GM12878 (cell line): ENCODE results near the gene CMTM1. TPM values are rescaled to one million over a fixed set of nuclear protein-coding genes. Genes with fewer than 3 reads are reported as not detected.

ENCODE experiments used
- CHD1 ChIP-seq: IDR thresholded peaks from 2 replicates; pipeline ENCODE4 v1.6.1; 2012; ENCODE audit warnings: low read depth, low read length, improper control_type of control experiment
- CREM ChIP-seq: IDR thresholded peaks from 2 replicates; pipeline ENCODE4 v1.6.1; 2014; ENCODE audit warnings: antibody characterized with exemption, low read depth
- CTCF ChIP-seq, 3 experiments: IDR thresholded peaks in 2 of 3; conservative IDR thresholded peaks in 1 of 3; 2 replicates each; pipeline ENCODE4 v1.5.1; 2011; ENCODE audit warnings: low read depth in 3 of 3, low read length in 3 of 3, mild to moderate bottlenecking in 3 of 3, control low read depth in 2 of 3, moderate library complexity in 2 of 3, inconsistent platforms in 1 of 3, mixed read lengths in 1 of 3; ENCODE audit not compliant: control insufficient read depth in 2 of 3, insufficient read depth in 1 of 3; ENCODE audit errors: extremely low read depth in 1 of 3
- EED ChIP-seq: sonication (generic); IDR thresholded peaks from 2 replicates; pipeline ENCODE4 v1.6.1; 2016; ENCODE audit warnings: antibody characterized with exemption, low read depth
- IKZF1 ChIP-seq: fragments of 450-650 bp; conservative IDR thresholded peaks from 2 replicates; pipeline ENCODE4 v1.6.1; 2017; ENCODE audit warnings: antibody characterized with exemption, mild to moderate bottlenecking
- MTA2 ChIP-seq: fragments of 450-650 bp; IDR thresholded peaks from 2 replicates; pipeline ENCODE4 v1.6.1; 2016; ENCODE audit warnings: low read depth, mild to moderate bottlenecking, moderate library complexity
- NFXL1 ChIP-seq: fragments of 450-650 bp; IDR thresholded peaks from 2 replicates; pipeline ENCODE4 v1.6.1; 2017; ENCODE audit warnings: antibody characterized with exemption, mild to moderate bottlenecking, borderline replicate concordance
- NR2C2 ChIP-seq: IDR thresholded peaks from 2 replicates; pipeline ENCODE4 v1.6.1; 2011; ENCODE audit warnings: borderline replicate concordance, low read depth; ENCODE audit not compliant: control insufficient read depth, insufficient read length
- RCOR1 ChIP-seq: conservative IDR thresholded peaks from 2 replicates; pipeline ENCODE4 v1.6.1; 2012; ENCODE audit warnings: low read depth, low read length, improper control_type of control experiment
- SIN3A ChIP-seq: IDR thresholded peaks from 2 replicates; pipeline ENCODE4 v1.6.1; 2012; ENCODE audit warnings: low read depth, low read length, improper control_type of control experiment
- SMARCA5 ChIP-seq: fragments of 450-650 bp; IDR thresholded peaks from 2 replicates; pipeline ENCODE4 v1.6.1; 2017; ENCODE audit warnings: mild to moderate bottlenecking
- SMC3 ChIP-seq: IDR thresholded peaks from 2 replicates; pipeline ENCODE4 v1.6.1; 2011; ENCODE audit warnings: low read length, improper control_type of control experiment, borderline replicate concordance
- SUPT20H ChIP-seq: IDR thresholded peaks from 2 replicates; pipeline ENCODE4 v1.6.1; 2011; ENCODE audit warnings: low read depth, mild to moderate bottlenecking, low read length, moderate library complexity, borderline replicate concordance; ENCODE audit not compliant: control insufficient read depth
- TARDBP ChIP-seq: IDR thresholded peaks from 2 replicates; pipeline ENCODE4 v1.6.1; 2016; ENCODE audit warnings: borderline replicate concordance
- TCF3 ChIP-seq: IDR thresholded peaks from 2 replicates; pipeline ENCODE4 v1.6.1; 2012; ENCODE audit warnings: low read depth, mild to moderate bottlenecking, low read length, borderline replicate concordance; ENCODE audit not compliant: insufficient read depth
- USF1 ChIP-seq: IDR thresholded peaks from 2 replicates; pipeline ENCODE4 v1.6.1; 2011; ENCODE audit warnings: borderline replicate concordance, low read depth, mild to moderate bottlenecking, moderate library complexity, mixed read lengths, low read length; ENCODE audit not compliant: insufficient read depth; ENCODE audit errors: extremely low read length
- WRNIP1 ChIP-seq: IDR thresholded peaks from 2 replicates; pipeline ENCODE4 v1.6.1; 2011; ENCODE audit warnings: low read depth, low read length, improper control_type of control experiment, borderline replicate concordance
- YBX1 ChIP-seq: fragments of 450-650 bp; IDR thresholded peaks from 2 replicates; pipeline ENCODE4 v1.6.1; 2016; ENCODE audit warnings: antibody characterized with exemption
- ZNF207 ChIP-seq: fragments of 450-650 bp; IDR thresholded peaks from 2 replicates; pipeline ENCODE4 v1.6.1; 2014; ENCODE audit warnings: antibody characterized with exemption, mild to moderate bottlenecking, borderline replicate concordance
- ZNF687 ChIP-seq: fragments of 450-650 bp; IDR thresholded peaks from 2 replicates; pipeline ENCODE4 v1.6.1; 2017; ENCODE audit warnings: mild to moderate bottlenecking, moderate library complexity
- ZSCAN29 ChIP-seq: fragments of 450-650 bp; IDR thresholded peaks from 2 replicates; pipeline ENCODE4 v1.6.1; 2017; ENCODE audit warnings: mild to moderate bottlenecking, moderate library complexity
- polyA plus RNA-seq, 11 experiments: library from polyadenylated mRNA; depleted of rRNA in 4 of 11; unstranded in 6 of 11; stranded (reverse) in 5 of 11; fragments of >200 nt; fragmentation: Nextera tagmentation in 4 of 11; fragmentation: Illumina TruSeq in 1 of 11; extraction: Ambion mirVana in 4 of 11; extraction: Trizol in 1 of 11; gene quantifications; 1 replicate in 1 of 11; 2 replicates in 10 of 11; pipeline versions ENCODE4 v1.2.1 to v1.2.3, GENCODE V29; 2011 to 2016; ENCODE audit warnings: inconsistent platforms in 2 of 11, missing spikeins in 2 of 11, low read depth in 1 of 11
- total RNA-seq, 4 experiments: library from RNA; depleted of rRNA in 3 of 4; stranded (reverse); fragments of >200 nt in 3 of 4; fragmentation: Illumina TruSeq in 1 of 4; extraction: Trizol in 1 of 4; gene quantifications; 2 replicates each; pipeline versions ENCODE4 v1.2.1 to v1.2.3, GENCODE V29; 2013 to 2021

CMTM1 gene
- total and polyA plus RNA-seq, 10 of the 15 experiments (the other 5 are each of a cell fraction or from before 2014, with no cell fraction given) = 0.09 to 3.0 (median 1.4) TPM; not detected in 2

GRCh38 chr16:66523861-66524354, 42.3 kb upstream of the CMTM1 start (continued):
- peak; percentile 48; the same call in 1 of the 2 replicates for TF ChIP-seq CREM
- peak; percentile 17; the same call in 1 of the 2 replicates for TF ChIP-seq MTA2
- no peak; the same call in 1 of the 2 replicates for TF ChIP-seq IKZF1
- no peak for TF ChIP-seq NFXL1
- TF ChIP-seq EED = 0 out of 2 replicates have a peak, but pooled peaks have one; percentile 51
- no peak for TF ChIP-seq SIN3A
- TF ChIP-seq NR2C2 = no peak
- no peak for TF ChIP-seq ZSCAN29
- no peak for TF ChIP-seq SMC3
- no peak for TF ChIP-seq CTCF (IDR thresholded peaks at IDR 0.05 in 2 of 3, conservative IDR thresholded peaks at IDR 0.05 in 1 of 3; ENCODE audit: control insufficient read depth in 2 of 3, extremely low read depth in 1 of 3, insufficient read depth in 1 of 3, low read depth in 3 of 3, low read length in 3 of 3)
- TF ChIP-seq RCOR1 = no peak
- peak; percentile 66; the same call in 1 of the 2 replicates for TF ChIP-seq ZNF687
- no peak for TF ChIP-seq ZNF207
- TF ChIP-seq USF1 = no peak
- TF ChIP-seq SUPT20H = no peak
- no peak for TF ChIP-seq YBX1
- TF ChIP-seq SMARCA5 = 0 out of 2 replicates have a peak, but pooled peaks have one; percentile 3
- TF ChIP-seq WRNIP1 = no peak
- peak; percentile 95 for TF ChIP-seq TCF3
- TF ChIP-seq TARDBP = no peak
- no peak for TF ChIP-seq CHD1
